ENCODE results near the gene ERICH2.

ERICH2 gene

GRCh38 chr2:170817093-170818035 is 47.2 kb downstream of the ERICH2 start:
- TF ChIP-seq EZH2phosphoT487 (IDR thresholded peaks at IDR 0.05; ENCODE audit: borderline replicate concordance, low read length), result no peak
- TF ChIP-seq CTCF (IDR thresholded peaks at IDR 0.05; ENCODE audit: low read depth, low read length, poor library complexity, severe bottlenecking), result no peak
- Histone ChIP-seq H3K79me2 (ENCODE audit: control insufficient read depth, low read length) (no peaks in the 10 kb centered on the region), H3F3A (ENCODE audit: control insufficient read depth, insufficient read depth) (no peaks in the 10 kb centered on the region; the same call in 1 of the 2 replicates), H3K4me1 (ENCODE audit: control insufficient read depth, low read length) (peaks cover 28% of the 10 kb centered on the region), H3K4me3 (ENCODE audit: low read length) (peak overlapping the region; percentile 79), H3K9me3 (ENCODE audit: control insufficient read depth, insufficient read depth, low read length) (no peaks in the 10 kb centered on the region), H3K27ac (ENCODE audit: low read depth, low read length) (peak overlapping the region; percentile 67; the same call in 1 of the 2 replicates), H3K36me3 (ENCODE audit: control insufficient read depth, low read length) (no peaks in the 10 kb centered on the region), H4K20me1 (ENCODE audit: control insufficient read depth, insufficient read depth, low read depth, low read length) (no peaks in the 10 kb centered on the region), H3K9me2 (replicated peaks; ENCODE audit: control insufficient read depth, low read length) (no peaks in the 10 kb centered on the region), H3K27me3 (ENCODE audit: control insufficient read depth, low read length) (peaks cover 56% of the 10 kb centered on the region), H3K4me2 (ENCODE audit: low read length) (peak overlapping the region; percentile 97)

GRCh38 chr2:170818036-170818751 is 48.0 kb downstream of the ERICH2 start:
- H3K27me3 ChIP-seq (ENCODE audit: control insufficient read depth, low read length), result peaks cover 51% of the 10 kb centered on the region
- H3K79me2 ChIP-seq (ENCODE audit: control insufficient read depth, low read length), result no peaks in the 10 kb centered on the region
- no peaks in the 10 kb centered on the region for H3K36me3 ChIP-seq (ENCODE audit: control insufficient read depth, low read length)
- no peaks in the 10 kb centered on the region for H4K20me1 ChIP-seq (ENCODE audit: control insufficient read depth, insufficient read depth, low read depth, low read length)
- no peaks in the 10 kb centered on the region for H3K9me3 ChIP-seq (ENCODE audit: control insufficient read depth, insufficient read depth, low read length)
- H3K4me1 ChIP-seq (ENCODE audit: control insufficient read depth, low read length), result peaks cover 28% of the 10 kb centered on the region
- H3K27ac ChIP-seq (ENCODE audit: low read depth, low read length), result no peak overlapping the region
- no peak overlapping the region for H3K4me2 ChIP-seq (ENCODE audit: low read length)
- no peak overlapping the region for H3K4me3 ChIP-seq (ENCODE audit: low read length)
- TF ChIP-seq EZH2phosphoT487 (IDR thresholded peaks at IDR 0.05; ENCODE audit: borderline replicate concordance, low read length), result no peak
- no peak for TF ChIP-seq CTCF (IDR thresholded peaks at IDR 0.05; ENCODE audit: low read depth, low read length, poor library complexity, severe bottlenecking)
- H3F3A ChIP-seq (ENCODE audit: control insufficient read depth, insufficient read depth), result no peaks in the 10 kb centered on the region; the same call in 1 of the 2 replicates
- no peaks in the 10 kb centered on the region for H3K9me2 ChIP-seq (replicated peaks; ENCODE audit: control insufficient read depth, low read length)

GRCh38 chr2:170818752-170819470 is 48.7 kb downstream of the ERICH2 start:
- Histone ChIP-seq H3K4me3 (ENCODE audit: low read length) (no peak overlapping the region), H4K20me1 (ENCODE audit: control insufficient read depth, insufficient read depth, low read depth, low read length) (no peaks in the 10 kb centered on the region), H3F3A (ENCODE audit: control insufficient read depth, insufficient read depth) (no peaks in the 10 kb centered on the region; the same call in 1 of the 2 replicates), H3K9me2 (replicated peaks; ENCODE audit: control insufficient read depth, low read length) (no peaks in the 10 kb centered on the region), H3K9me3 (ENCODE audit: control insufficient read depth, insufficient read depth, low read length) (no peaks in the 10 kb centered on the region), H3K36me3 (ENCODE audit: control insufficient read depth, low read length) (no peaks in the 10 kb centered on the region), H3K27ac (ENCODE audit: low read depth, low read length) (no peak overlapping the region), H3K4me2 (ENCODE audit: low read length) (no peak overlapping the region), H3K4me1 (ENCODE audit: control insufficient read depth, low read length) (peaks cover 28% of the 10 kb centered on the region), H3K27me3 (ENCODE audit: control insufficient read depth, low read length) (peaks cover 44% of the 10 kb centered on the region), H3K79me2 (ENCODE audit: control insufficient read depth, low read length) (no peaks in the 10 kb centered on the region)
- TF ChIP-seq EZH2phosphoT487 (IDR thresholded peaks at IDR 0.05; ENCODE audit: borderline replicate concordance, low read length) (no peak), CTCF (IDR thresholded peaks at IDR 0.05; ENCODE audit: low read depth, low read length, poor library complexity, severe bottlenecking) (no peak)
